HG03175 (cell line): ENCODE data around the gene WDFY1.

ENCODE experiments used
- ATAC-seq: cut with Tn5 transposase; IDR thresholded peaks from one replicate; pipeline ENCODE4 v1.9.1; 2021; ENCODE audit warnings: mild to moderate bottlenecking, moderate library complexity; ENCODE audit not compliant: unreplicated experiment

The WDFY1 gene

GRCh38 chr2:223865124-223865523 is 80.0 kb downstream of the WDFY1 start:
- ATAC-seq, result no peak

GRCh38 chr2:223863491-223863890 is 81.6 kb downstream of the WDFY1 start:
- ATAC-seq, result no peak

GRCh38 chr2:223860809-223861738 is 84.1 kb downstream of the WDFY1 start:
- ATAC-seq, result no peak

- ATAC-seq, result no peak
Observed at GRCh38 chr2:223859070-223859469, 86.1 kb downstream of the WDFY1 start.

GRCh38 chr2:223856584-223856983 is 88.6 kb downstream of the WDFY1 start:
- peak; percentile 52 for ATAC-seq

DNA sequence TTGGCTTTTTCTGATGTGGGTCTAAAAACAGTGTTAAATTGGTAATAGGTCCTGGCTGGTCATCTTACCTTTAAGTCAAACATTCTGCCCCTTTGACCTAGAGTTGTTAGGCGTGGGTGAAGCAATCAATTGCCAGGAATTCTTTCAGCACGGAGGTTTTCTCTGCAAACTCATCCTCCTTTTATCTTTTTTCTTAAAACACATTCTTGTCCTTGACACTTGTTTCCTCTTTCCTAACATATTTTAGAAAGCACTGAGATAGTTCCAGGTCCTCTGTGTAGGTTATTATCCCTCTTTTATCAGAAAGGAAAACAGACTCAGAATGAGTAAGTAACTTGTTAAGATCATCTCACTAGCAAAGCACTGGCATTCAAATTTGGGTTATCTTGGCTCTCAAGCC is 89.1 kb downstream of the WDFY1 start:
- no peak for ATAC-seq

- ATAC-seq, result no peak
Observed at GRCh38 chr2:223855426-223855825, 89.7 kb downstream of the WDFY1 start.

DNA sequence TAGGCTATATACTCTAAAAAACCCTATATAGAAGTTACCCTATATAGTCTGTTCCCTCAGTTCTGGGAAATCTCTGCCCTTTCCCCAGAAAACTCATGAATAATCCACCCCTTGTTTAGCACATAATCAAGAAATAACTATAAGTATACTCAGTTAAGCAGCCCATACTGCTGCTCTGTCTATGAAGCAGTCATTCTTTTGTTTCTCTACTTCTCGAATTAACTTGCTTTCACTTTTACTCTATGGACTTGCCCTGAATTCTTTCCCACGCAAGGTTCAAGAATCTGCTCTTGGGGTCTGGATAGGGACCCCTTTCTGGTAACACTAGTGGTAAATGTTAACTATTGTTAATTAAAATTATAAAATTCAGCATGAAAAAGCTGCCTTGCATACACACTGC is 90.4 kb downstream of the WDFY1 start:
- no peak for ATAC-seq

DNA sequence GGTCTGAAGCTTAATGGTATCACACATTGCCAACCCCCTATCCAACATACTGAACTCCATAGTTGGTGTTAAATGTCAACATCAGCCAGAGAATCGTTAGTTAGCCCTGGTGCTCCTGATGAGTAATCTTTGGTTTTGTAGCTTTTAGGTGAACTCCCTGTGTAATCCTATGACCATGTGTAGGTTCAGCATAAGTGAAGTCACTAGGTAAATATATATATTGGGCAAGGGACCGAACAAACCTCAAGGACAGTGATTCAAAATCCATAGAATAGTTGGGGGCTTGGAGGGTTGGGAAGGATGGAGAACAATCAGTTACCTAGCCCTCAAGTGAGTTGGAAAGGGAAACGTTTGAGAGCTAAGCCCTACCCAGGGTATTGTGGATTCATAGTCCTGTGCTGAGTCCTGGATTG is 91.7 kb downstream of the WDFY1 start:
- ATAC-seq, result no peak

DNA sequence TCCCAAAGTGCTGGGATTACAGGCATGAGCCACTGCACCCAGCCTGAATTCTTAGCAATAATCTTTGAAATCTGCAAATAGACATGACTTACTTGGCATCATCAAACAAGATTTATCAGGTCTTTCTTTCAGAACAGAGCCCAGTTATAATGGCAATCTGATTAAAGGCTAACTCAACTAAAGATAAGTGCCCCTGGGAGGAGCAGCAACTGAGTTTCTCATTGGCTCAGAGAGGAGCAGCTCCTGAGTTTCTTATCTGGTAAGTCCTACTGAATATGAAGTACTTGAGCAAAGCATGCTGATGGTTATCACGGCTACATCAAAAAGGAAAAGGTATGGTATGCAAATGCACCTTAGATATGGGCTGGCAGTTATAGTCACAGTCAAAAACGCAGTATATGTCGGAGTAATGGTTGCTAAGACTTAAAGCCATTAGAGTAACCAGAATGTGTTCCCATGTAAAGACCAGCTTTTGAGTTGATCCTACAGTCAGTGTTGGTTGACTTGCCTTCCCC is 92.8 kb downstream of the WDFY1 start:
- no peak for ATAC-seq

- no peak for ATAC-seq
Observed at GRCh38 chr2:223847410-223847809, 97.7 kb downstream of the WDFY1 start.

- no peak for ATAC-seq
Observed at GRCh38 chr2:223846515-223846914, 98.6 kb downstream of the WDFY1 start.

GRCh38 chr2:223841436-223842190 is 103.5 kb downstream of the WDFY1 start:
- ATAC-seq, result no peak

GRCh38 chr2:223837287-223838061 is 107.7 kb downstream of the WDFY1 start, which contains the start of gene AP1S3:
Gene AP1S3 (minus strand): TSS chr2:223837582. CDS start chr2:223837450, 132 bp downstream.
- peak; percentile 77 for ATAC-seq

DNA sequence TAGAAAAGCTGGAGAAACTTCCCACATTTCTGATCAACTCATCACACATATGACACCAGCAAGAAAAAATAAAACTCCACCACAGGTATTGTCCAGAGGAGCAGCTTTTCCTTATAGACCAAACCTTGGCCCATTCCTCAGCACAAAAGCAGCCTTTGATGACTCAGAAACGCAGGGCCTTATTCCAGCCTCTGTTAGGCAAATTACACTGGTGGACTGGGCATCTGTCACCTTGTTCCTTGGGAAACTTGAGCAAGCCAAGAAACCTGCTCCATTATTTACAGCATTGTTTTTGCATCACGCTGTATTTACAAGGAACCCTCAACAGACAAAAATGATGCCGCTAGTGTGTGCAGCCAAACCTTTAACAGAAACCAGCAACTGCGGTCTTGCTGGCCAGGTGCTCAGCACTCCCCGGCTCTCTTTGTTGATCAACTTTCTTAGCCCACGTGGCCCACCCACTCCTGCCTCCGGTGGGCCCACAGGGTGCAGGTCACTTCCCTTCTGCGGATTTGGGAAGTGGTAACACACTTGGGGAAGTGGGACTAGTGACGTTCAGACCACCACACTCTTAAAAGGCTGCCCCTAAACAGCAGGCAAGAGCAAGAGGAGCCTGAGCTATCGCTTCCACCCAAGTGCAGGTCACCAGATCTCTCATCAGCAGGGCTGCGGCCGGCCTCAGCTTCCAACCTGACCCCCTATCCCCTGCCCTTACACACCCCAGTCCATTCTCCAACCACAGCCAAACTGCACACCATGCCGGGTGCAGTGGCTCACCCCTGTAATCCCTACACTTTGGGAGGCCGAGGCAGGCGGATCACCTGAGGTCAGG is 109.2 kb downstream of the WDFY1 start:
- peak; percentile 52 for ATAC-seq

DNA sequence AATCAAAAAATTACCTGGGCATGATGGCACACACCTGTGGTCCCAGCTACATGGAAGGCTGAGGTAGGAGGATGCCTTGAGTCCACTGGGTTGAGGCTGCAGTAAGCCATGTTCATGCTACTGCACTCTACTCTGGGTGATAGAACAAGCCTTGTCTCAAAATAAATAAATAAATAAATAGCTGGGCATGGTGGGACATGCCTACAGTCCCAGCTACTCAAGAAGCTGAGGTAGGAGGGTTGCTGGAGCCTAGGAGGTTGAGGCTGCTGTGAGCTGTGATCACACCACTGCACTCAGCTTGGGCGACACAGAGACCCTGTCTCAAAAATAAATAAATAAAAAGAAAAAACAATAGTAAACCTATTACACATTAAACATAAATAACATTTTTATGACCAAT is 110.7 kb downstream of the WDFY1 start:
- no peak for ATAC-seq

DNA sequence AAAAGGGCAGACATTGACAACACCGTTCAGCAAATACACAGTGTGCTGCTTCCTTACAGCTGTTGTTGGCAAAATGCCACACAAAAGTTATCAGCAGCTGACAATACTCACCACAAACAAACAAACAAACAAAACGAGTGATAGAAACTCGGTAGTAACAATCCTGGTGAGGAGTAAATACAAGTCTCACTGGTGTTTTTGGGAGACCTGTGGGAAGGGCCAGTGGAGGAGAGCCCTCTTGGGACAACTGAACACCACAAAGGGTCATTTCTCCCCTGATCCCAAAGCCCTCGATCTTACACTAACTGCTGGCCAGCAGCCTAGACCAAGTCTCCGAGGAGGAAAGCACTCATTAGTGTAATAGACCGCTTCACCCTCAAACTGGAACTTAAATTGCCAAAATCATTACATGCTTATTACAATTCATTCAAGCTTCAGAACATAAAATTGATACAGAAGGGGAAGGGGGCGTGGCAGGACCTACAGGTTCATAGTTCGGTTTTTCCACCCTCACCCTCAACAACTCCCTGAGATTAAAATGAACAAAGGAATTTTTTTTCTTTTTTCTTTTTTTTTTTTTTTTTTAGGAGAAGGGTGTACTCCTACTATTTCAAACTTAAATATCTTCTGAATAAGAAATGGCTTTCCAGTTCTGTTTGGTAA is 112.8 kb downstream of the WDFY1 start:
- ATAC-seq, result no peak

- no peak for ATAC-seq
Observed at GRCh38 chr2:223829128-223829527, 116.0 kb downstream of the WDFY1 start.

DNA sequence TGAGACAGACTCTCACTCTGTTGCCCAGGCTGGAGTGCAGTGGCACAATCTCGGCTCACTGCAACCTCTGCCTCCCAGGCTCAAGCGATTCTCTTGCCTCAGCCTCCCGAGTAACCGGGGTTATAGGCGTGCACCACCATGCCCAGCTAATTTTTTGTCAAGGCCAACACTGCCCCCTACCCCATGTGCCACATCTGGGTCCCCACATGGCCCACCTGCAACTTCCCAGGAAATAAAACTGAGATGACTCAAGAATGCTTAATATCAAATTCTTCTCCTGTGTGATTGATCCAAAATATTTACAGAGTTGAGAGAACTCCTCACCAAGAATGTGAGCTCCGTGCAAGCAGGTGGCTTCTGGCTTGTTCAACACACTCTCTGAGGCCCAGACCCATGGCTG is 116.8 kb downstream of the WDFY1 start:
- no peak for ATAC-seq
